Neural cell (in vitro differentiated cells): Measurements from ENCODE around the gene ZBTB11. TPM values are rescaled to one million over a fixed set of nuclear protein-coding genes. Genes with fewer than 3 reads are reported as not detected.

Source experiments
- H2AFZ ChIP-seq: fragments of 200-600, 300-800 bp; sonication (generic), shearing (Covaris generic); 2 replicates; pipeline ENCODE4 v1.6.0; 2014; ENCODE audit warnings: low read depth, mild to moderate bottlenecking, antibody characterized with exemption, low read length, moderate library complexity
- H3F3A ChIP-seq: fragments of 200-600 bp; shearing (Covaris generic); 2 replicates; pipeline ENCODE4 v1.6.1; 2016; ENCODE audit warnings: mild to moderate bottlenecking, moderate library complexity, mixed read lengths, antibody characterized with exemption, low read length; ENCODE audit not compliant: insufficient read depth, poor library complexity, severe bottlenecking
- H3K27ac ChIP-seq: fragments of 200-600, 300-800 bp; sonication (generic), shearing (Covaris generic); 2 replicates; pipeline ENCODE4 v1.5.1; 2014; ENCODE audit warnings: mild to moderate bottlenecking, low read length, moderate library complexity
- H3K27me3 ChIP-seq: fragments of 300-800, 200-600 bp; sonication (generic), shearing (Covaris generic); 2 replicates; pipeline ENCODE4 v1.6.0; 2014; ENCODE audit warnings: mild to moderate bottlenecking, low read depth, low read length, moderate library complexity; ENCODE audit not compliant: insufficient read depth
- H3K36me3 ChIP-seq: fragments of 300-800, 200-600 bp; sonication (generic), shearing (Covaris generic); 2 replicates; pipeline ENCODE4 v1.5.1; 2014; ENCODE audit warnings: mild to moderate bottlenecking, antibody characterized with exemption, low read length, moderate library complexity; ENCODE audit not compliant: insufficient read depth
- H3K4me2 ChIP-seq: fragments of 300-800, 200-600 bp; sonication (generic), shearing (Covaris generic); 2 replicates; pipeline ENCODE4 v1.6.0; 2014; ENCODE audit warnings: mild to moderate bottlenecking, low read length
- H3K4me3 ChIP-seq: fragments of 300-800, 200-600 bp; sonication (generic), shearing (Covaris generic); 2 replicates; pipeline ENCODE4 v1.5.1; 2014; ENCODE audit warnings: mild to moderate bottlenecking, low read length, moderate library complexity
- H3K79me2 ChIP-seq: fragments of 200-600 bp; shearing (Covaris generic); replicated peaks from 2 replicates; pipeline ENCODE4 v1.6.0; 2014; ENCODE audit warnings: mild to moderate bottlenecking, low read length, moderate library complexity; ENCODE audit not compliant: insufficient read depth
- H3K9ac ChIP-seq: fragments of 300-800, 200-600 bp; sonication (generic), shearing (Covaris generic); 2 replicates; pipeline ENCODE4 v1.6.1; 2016; ENCODE audit warnings: mild to moderate bottlenecking, low read length, mixed read lengths
- H3K9me2 ChIP-seq: fragments of 200-600 bp; shearing (Covaris generic); 2 replicates; pipeline ENCODE4 v1.6.1; 2016; ENCODE audit warnings: mild to moderate bottlenecking, low read length, mixed read lengths; ENCODE audit not compliant: insufficient read depth
- H3K9me3 ChIP-seq: fragments of 200-600, 300-800 bp; sonication (generic), shearing (Covaris generic); 2 replicates; pipeline ENCODE4 v1.6.1; 2016; ENCODE audit warnings: mild to moderate bottlenecking, mixed run types, low read length, moderate library complexity, mixed read lengths
- H4K20me1 ChIP-seq: fragments of 200-600 bp; shearing (Covaris generic); 2 replicates; pipeline ENCODE4 v1.6.1; 2016; ENCODE audit warnings: mild to moderate bottlenecking, mixed run types; ENCODE audit not compliant: insufficient read depth
- CTCF ChIP-seq: fragments of 450-650 bp; IDR thresholded peaks from 2 replicates; pipeline ENCODE4 v1.5.1; 2014; ENCODE audit warnings: antibody characterized with exemption, mild to moderate bottlenecking, moderate library complexity; ENCODE audit not compliant: poor library complexity, severe bottlenecking
- EP300 ChIP-seq: fragments of 450-650 bp; conservative IDR thresholded peaks from 2 replicates; pipeline ENCODE4 v1.6.1; 2014; ENCODE audit warnings: antibody characterized with exemption, mild to moderate bottlenecking, moderate library complexity; ENCODE audit not compliant: poor library complexity, severe bottlenecking
- EZH2 ChIP-seq: fragments of 200-600, 300-800 bp; shearing (Covaris generic), sonication (generic); IDR thresholded peaks from 2 replicates; pipeline ENCODE4 v1.6.1; 2014; ENCODE audit warnings: antibody characterized with exemption, low read length, borderline replicate concordance, mild to moderate bottlenecking; ENCODE audit not compliant: insufficient read depth, poor library complexity, severe bottlenecking
- POLR2AphosphoS5 ChIP-seq: IDR thresholded peaks from 2 replicates; pipeline ENCODE4 v1.6.1; 2012
- REST ChIP-seq: IDR thresholded peaks from 2 replicates; pipeline ENCODE4 v1.6.1; 2012; ENCODE audit warnings: borderline replicate concordance
- SMC3 ChIP-seq: fragments of 450-650 bp; conservative IDR thresholded peaks from 2 replicates; pipeline ENCODE4 v1.6.1; 2014; ENCODE audit warnings: antibody characterized with exemption, mild to moderate bottlenecking, moderate library complexity; ENCODE audit not compliant: poor library complexity
- TAF1 ChIP-seq: IDR thresholded peaks from 2 replicates; pipeline ENCODE4 v1.6.1; 2012; ENCODE audit warnings: low read depth
- polyA plus RNA-seq: library from polyadenylated mRNA; depleted of rRNA; stranded (reverse); fragments of >200 nt; gene quantifications from 2 replicates; pipeline ENCODE4 v1.2.3, GENCODE V29; 2014

The ZBTB11 gene
- polyA plus RNA-seq, 1 donor from 2014 or later: 23.5 TPM

- peak overlapping the region; percentile 69 for H2AFZ ChIP-seq
- peak overlapping the region; percentile 91 for H3K4me3 ChIP-seq
- peak overlapping the region; percentile 97 for H3K9ac ChIP-seq
- peaks cover 40% of the 10 kb centered on the region for H3K79me2 ChIP-seq
- no peaks in the 10 kb centered on the region for H3F3A ChIP-seq
- no peaks in the 10 kb centered on the region for H3K9me3 ChIP-seq
- H3K4me2 ChIP-seq: no peak overlapping the region
- H3K36me3 ChIP-seq: no peaks in the 10 kb centered on the region
- H4K20me1 ChIP-seq: no peaks in the 10 kb centered on the region
- H3K9me2 ChIP-seq: no peaks in the 10 kb centered on the region
- TF ChIP-seq EZH2 (no peak), EP300 (no peak), REST (no peak)
- H3K27ac ChIP-seq: peak overlapping the region; percentile 98
- no peaks in the 10 kb centered on the region for H3K27me3 ChIP-seq
Observed at GRCh38 chr3:101687142-101687931, 10.4 kb upstream of the ZBTB11 start.

- H3K4me3 ChIP-seq: peak overlapping the region; percentile 91
- no peaks in the 10 kb centered on the region for H4K20me1 ChIP-seq
- peak overlapping the region; percentile 86 for H3K4me2 ChIP-seq
- peaks cover 2% of the 10 kb centered on the region for H3K36me3 ChIP-seq
- H3K9ac ChIP-seq: peak overlapping the region; percentile 97
- peak overlapping the region; percentile 92 for H2AFZ ChIP-seq
- H3K9me3 ChIP-seq: no peaks in the 10 kb centered on the region
- no peaks in the 10 kb centered on the region for H3K9me2 ChIP-seq
- H3F3A ChIP-seq: no peaks in the 10 kb centered on the region
- TF ChIP-seq EZH2: no peak
- TF ChIP-seq CTCF: no peak
- no peak for TF ChIP-seq SMC3
- TF ChIP-seq EP300: no peak
- no peak for TF ChIP-seq TAF1
- no peak for TF ChIP-seq POLR2AphosphoS5
- TF ChIP-seq REST: no peak
- H3K27ac ChIP-seq: peak overlapping the region; percentile 98
- H3K79me2 ChIP-seq: peaks cover 42% of the 10 kb centered on the region
- H3K27me3 ChIP-seq: no peaks in the 10 kb centered on the region
Observed at GRCh38 chr3:101685870-101686307, 9.0 kb upstream of the ZBTB11 start.
